A673 (cell line): ENCODE data around the gene SLC2A2.

ENCODE experiments used
- CTCF ChIP-seq: fragments of 300-800, 200-600 bp; sonication (generic); conservative IDR thresholded peaks from 2 replicates; pipeline ENCODE4 v1.5.1; 2017; ENCODE audit warnings: low read depth, mild to moderate bottlenecking, antibody characterized with exemption, low read length, moderate library complexity, mixed read lengths
- EZH2 ChIP-seq: fragments of 200-600 bp; sonication (generic); IDR thresholded peaks from 2 replicates; pipeline ENCODE4 v1.6.1; 2017; ENCODE audit warnings: borderline replicate concordance, low read depth, mild to moderate bottlenecking, mixed read lengths, antibody characterized with exemption, low read length; ENCODE audit not compliant: poor library complexity, severe bottlenecking

- TF ChIP-seq EZH2 (no peak), CTCF (no peak)
Measured at GRCh38 chr3:170967126-170967525, 59.4 kb downstream of the SLC2A2 start.
